HepG2 (cell line): Measurements from ENCODE around the gene TXNDC2.

Source experiments
- CCAR2 ChIP-seq: fragments of 200-400 bp; formaldehyde crosslinking; optimal IDR thresholded peaks from 2 replicates; pipeline ENCODE3; 2018; ENCODE audit warnings: low read depth, mild to moderate bottlenecking, low read length, moderate library complexity
- EHMT2 ChIP-seq: fragments of 200-600 bp; sonication (generic); IDR thresholded peaks from 2 replicates; pipeline ENCODE4 v1.7.0; 2017; ENCODE audit warnings: antibody characterized with exemption, low read depth, low read length, borderline replicate concordance
- EZH2 ChIP-seq: conservative IDR thresholded peaks from 2 replicates; pipeline ENCODE4 v1.6.1; 2012; ENCODE audit warnings: mild to moderate bottlenecking, low read depth, low read length, moderate library complexity
- POLR2AphosphoS2 ChIP-seq: IDR thresholded peaks from 2 replicates; pipeline ENCODE4 v1.6.1; 2011; ENCODE audit warnings: low read depth, low read length, improper control_type of control experiment
- PTBP1 ChIP-seq: fragments of 200-400 bp; formaldehyde crosslinking; IDR thresholded peaks from 2 replicates; pipeline ENCODE4 v1.6.1; 2018; ENCODE audit warnings: low read length, low read depth; ENCODE audit not compliant: poor library complexity, severe bottlenecking
- SMAD9 ChIP-seq: sonication (generic); formaldehyde crosslinking; IDR thresholded peaks from 2 replicates; pipeline ENCODE4 v1.5.1; 2020; ENCODE audit warnings: mild to moderate bottlenecking, missing genetic modification reagents
- ZNF781 ChIP-seq: sonication (generic); formaldehyde crosslinking; IDR thresholded peaks from 2 replicates; pipeline ENCODE4 v1.5.1; 2020; ENCODE audit warnings: borderline replicate concordance, mild to moderate bottlenecking, missing genetic modification reagents; ENCODE audit errors: not compliant biosample characterization

DNA sequence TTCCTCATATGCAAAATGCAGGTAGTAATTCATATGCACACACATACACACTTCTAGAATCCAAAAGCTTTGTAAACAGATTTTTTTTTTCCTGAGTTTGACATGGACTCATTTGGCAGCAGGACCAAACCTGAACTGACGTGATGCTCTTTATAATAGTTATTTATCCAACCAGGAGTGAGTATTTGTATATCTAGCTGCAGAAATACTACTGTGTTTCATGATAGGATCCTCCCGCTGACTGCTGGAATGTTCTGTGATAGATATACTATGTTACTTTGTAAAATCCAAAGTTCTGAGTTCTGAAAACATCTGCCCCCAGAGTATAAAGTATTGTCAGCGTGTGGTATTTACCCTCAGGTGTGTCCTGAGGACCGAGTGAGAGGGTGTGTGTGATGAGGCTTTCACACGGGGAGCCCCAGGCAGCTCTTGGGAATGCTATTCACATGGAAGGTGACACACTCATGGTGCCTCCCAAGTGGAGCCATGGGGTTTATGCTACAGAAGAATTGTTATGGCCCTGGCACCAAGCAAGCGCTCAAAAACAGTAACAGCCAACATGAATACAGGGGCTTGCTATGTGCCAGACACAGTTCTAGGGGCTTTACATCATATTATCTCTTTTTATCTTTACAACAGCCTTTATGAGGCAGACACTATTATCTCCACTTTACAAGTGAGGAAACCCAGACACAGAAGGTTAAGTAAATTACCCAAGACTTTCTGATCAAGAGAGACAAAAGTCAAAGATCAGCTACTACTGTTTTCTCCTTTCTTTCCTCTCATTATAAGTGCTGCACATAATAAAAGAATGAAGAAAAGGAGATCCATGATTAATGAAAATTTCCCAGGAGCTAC lies 16.7 kb upstream of the TXNDC2 start:
- no peak for TF ChIP-seq EZH2
- no peak for TF ChIP-seq ZNF781 (CRISPR knock-in tag)
- no peak for TF ChIP-seq SMAD9
- no peak for TF ChIP-seq CCAR2
- no peak for TF ChIP-seq EHMT2
- TF ChIP-seq POLR2AphosphoS2: no peak
- TF ChIP-seq PTBP1: no peak
